GM12865 (cell line): ENCODE results near the gene WDFY4.

Source experiments
- DNase-seq: peaks from one replicate; pipeline ENCODE4 v3.0.0; 2010; ENCODE audit warnings: low read depth
- H3K4me3 ChIP-seq: 2 replicates; pipeline ENCODE4 v1.5.1; 2011; ENCODE audit warnings: mild to moderate bottlenecking, low read depth, low read length, control low read depth
- CTCF ChIP-seq: IDR thresholded peaks from 2 replicates; pipeline ENCODE4 v1.5.1; 2011; ENCODE audit warnings: low read length, control low read depth, low read depth, inconsistent platforms; ENCODE audit not compliant: insufficient read depth; ENCODE audit errors: missing control alignments

The WDFY4 gene

GRCh38 chr10:48649349-48649944, 35.2 kb upstream of the WDFY4 start:
- TF ChIP-seq CTCF: no peak
- no peak for DNase-seq
- no peak overlapping the region for H3K4me3 ChIP-seq

- no peak overlapping the region for H3K4me3 ChIP-seq
- DNase-seq: no peak
- no peak for TF ChIP-seq CTCF
These were observed 33.4 kb upstream of the WDFY4 start for GRCh38 chr10:48651293-48651692.

DNA sequence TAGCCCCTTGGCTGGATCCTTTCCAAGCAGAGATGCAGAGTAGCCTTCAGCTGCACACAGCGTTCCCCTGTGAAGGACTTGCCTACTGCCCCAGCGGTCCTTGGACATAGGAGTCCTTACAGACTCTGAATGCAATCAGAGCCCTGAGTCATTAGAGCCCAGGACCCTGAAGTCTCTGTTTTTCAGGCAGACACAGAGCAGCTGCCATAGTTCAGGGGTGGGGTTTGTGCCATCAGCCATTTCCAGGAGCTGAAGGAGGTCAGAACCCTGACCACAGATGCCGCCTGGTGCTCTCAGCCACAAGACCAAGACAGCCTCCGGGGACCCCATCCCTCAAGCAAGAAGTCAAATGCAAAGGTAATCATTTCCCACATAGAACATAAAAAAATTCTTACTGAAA, 32.8 kb upstream of the WDFY4 start:
- TF ChIP-seq CTCF: no peak
- DNase-seq: no peak
- no peak overlapping the region for H3K4me3 ChIP-seq

- no peak for TF ChIP-seq CTCF
- H3K4me3 ChIP-seq: no peak overlapping the region
- no peak for DNase-seq
These were observed 32.3 kb upstream of the WDFY4 start for GRCh38 chr10:48652344-48652743.

GRCh38 chr10:48653347-48653746, 31.3 kb upstream of the WDFY4 start:
- H3K4me3 ChIP-seq: no peak overlapping the region
- TF ChIP-seq CTCF: no peak
- DNase-seq: no peak

- no peak overlapping the region for H3K4me3 ChIP-seq
- no peak for DNase-seq
These were observed 30.6 kb upstream of the WDFY4 start for GRCh38 chr10:48653944-48654698.

More at GRCh38 chr10:48653944-48654698, 30.6 kb upstream of the WDFY4 start:
- no peak for TF ChIP-seq CTCF
